Measurements from ENCODE around the gene DGKE. TPM values are rescaled to one million over a fixed set of nuclear protein-coding genes. Genes with fewer than 3 reads are reported as not detected.

The DGKE gene
- total and polyA plus RNA-seq, 2 of the 8 experiments (the other 6 are each of a cell fraction or from before 2014, with no cell fraction given): 1.7 to 7.4 TPM

DNA sequence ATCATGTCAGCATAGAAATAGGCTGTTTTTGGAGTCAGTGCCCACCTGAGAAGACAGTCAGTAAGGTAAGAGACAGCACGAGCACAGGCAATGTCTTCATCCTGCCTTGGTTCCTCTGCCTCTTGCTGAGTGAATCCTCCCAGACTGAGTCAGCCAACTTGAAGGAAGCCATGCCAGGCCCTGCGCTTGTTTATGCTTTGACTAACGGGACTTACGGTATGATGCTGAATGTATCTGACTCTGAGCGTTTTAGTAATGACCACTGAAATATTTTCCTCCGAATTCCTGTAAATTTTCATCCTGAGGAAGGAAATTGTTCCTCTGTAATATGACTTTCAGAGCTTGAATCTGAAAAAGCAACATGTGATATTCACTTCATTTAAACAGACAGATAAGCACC lies 18.2 kb upstream of the DGKE start:
- no peaks in the 10 kb centered on the region for H3K36me3 ChIP-seq (ENCODE audit: control insufficient read depth in 2 of 4, insufficient read depth in 4 of 4, low read length in 3 of 4)
- no peak overlapping the region for H3K56ac ChIP-seq (replicated peaks; ENCODE audit: insufficient read length, low read depth, low read length)
- no peak overlapping the region for H3K14ac ChIP-seq (ENCODE audit: insufficient read length)
- TF ChIP-seq RXRA (IDR thresholded peaks at IDR 0.05; ENCODE audit: insufficient read depth, low read depth, low read length): no peak
- no peak for TF ChIP-seq CREB1 (IDR thresholded peaks at IDR 0.05)
- TF ChIP-seq NANOG (IDR thresholded peaks at IDR 0.05; ENCODE audit: insufficient read depth, low read depth, low read length, poor library complexity, severe bottlenecking): no peak
- no peak for TF ChIP-seq KDM5A (IDR thresholded peaks at IDR 0.05; ENCODE audit: low read length)
- no peak for TF ChIP-seq SP4 (IDR thresholded peaks at IDR 0.05; ENCODE audit: low read length)
- TF ChIP-seq HDAC6 (IDR thresholded peaks at IDR 0.05; ENCODE audit: low read depth, low read length): no peak
- no peak for TF ChIP-seq POLR2AphosphoS5 (IDR thresholded peaks at IDR 0.05; ENCODE audit: low read depth, low read length)
- no peak for TF ChIP-seq ZNF274 (IDR thresholded peaks at IDR 0.05; ENCODE audit: borderline replicate concordance, extremely low read depth, low read length)
- H3K27ac ChIP-seq (ENCODE audit: low read depth, low read length): no peak overlapping the region
- no peak overlapping the region for H4K5ac ChIP-seq (ENCODE audit: insufficient read length, low read depth, low read length)
- no peak overlapping the region for H2BK120ac ChIP-seq (replicated peaks; ENCODE audit: low read depth, low read length)
- DNase-seq (ENCODE audit: low read depth in 1 of 2, low spot score in 2 of 2) (no peak), FAIRE-seq (no peak)
- H3K9ac ChIP-seq (replicated peaks in 1 of 4; ENCODE audit: extremely low read depth in 1 of 4, low read depth in 3 of 4, low read length in 3 of 4): no peak overlapping the region
- H3K23me2 ChIP-seq (ENCODE audit: low read depth, low read length): no peaks in the 10 kb centered on the region
- H4K20me1 ChIP-seq (replicated peaks in 1 of 2; ENCODE audit: control insufficient read depth in 1 of 2, insufficient read depth in 2 of 2, low read length in 2 of 2): no peaks in the 10 kb centered on the region
- H3K18ac ChIP-seq (ENCODE audit: extremely low read depth, low read length): no peak overlapping the region
- H2BK15ac ChIP-seq (ENCODE audit: low read length): no peak overlapping the region
- no peak overlapping the region for H3K23ac ChIP-seq (ENCODE audit: insufficient read length)
- no peak overlapping the region for H2BK12ac ChIP-seq (ENCODE audit: low read depth, low read length)
- no peaks in the 10 kb centered on the region for H3K4me1 ChIP-seq (replicated peaks in 1 of 4; ENCODE audit: control insufficient read depth in 3 of 4, insufficient read depth in 4 of 4, low read length in 3 of 4)
- no peaks in the 10 kb centered on the region for H3K79me1 ChIP-seq (ENCODE audit: low read depth, low read length)
- H2AK5ac ChIP-seq (ENCODE audit: low read depth, low read length): no peak overlapping the region
- H2BK20ac ChIP-seq (ENCODE audit: low read length): no peak overlapping the region
- H3K79me2 ChIP-seq (ENCODE audit: control insufficient read depth in 1 of 2, insufficient read depth in 2 of 2, low read length in 2 of 2): no peaks in the 10 kb centered on the region
- H2BK5ac ChIP-seq (ENCODE audit: low read depth, low read length): no peak overlapping the region
- H3K4me2 ChIP-seq (ENCODE audit: insufficient read depth in 1 of 2, low read depth in 2 of 2, low read length in 2 of 2): no peak overlapping the region
- H3K4ac ChIP-seq (replicated peaks; ENCODE audit: insufficient read length, low read depth, low read length): no peak overlapping the region
- H4K8ac ChIP-seq (ENCODE audit: extremely low read depth, insufficient read depth, low read length): no peak overlapping the region
- no peak overlapping the region for H2AFZ ChIP-seq (ENCODE audit: low read length)
- H3K9me3 ChIP-seq (ENCODE audit: insufficient read depth in 2 of 2, low read depth in 1 of 2, low read length in 1 of 2): no peaks in the 10 kb centered on the region
- no peaks in the 10 kb centered on the region for H3K27me3 ChIP-seq (replicated peaks in 1 of 4; ENCODE audit: control insufficient read depth in 3 of 4, extremely low read depth in 1 of 4, insufficient read depth in 3 of 4, low read length in 3 of 4)
- H3K4me3 ChIP-seq (ENCODE audit: extremely low read depth in 1 of 4, insufficient read depth in 2 of 4, low read depth in 3 of 4, low read length in 4 of 4): no peak overlapping the region
- H4K91ac ChIP-seq (replicated peaks; ENCODE audit: insufficient read length, low read length): no peak overlapping the region
- WGBS, 2 experiments (ENCODE audit: extremely low coverage in 1 of 2, insufficient coverage in 1 of 2, insufficient read length in 1 of 2, insufficient replicate concordance in 2 of 2, low coverage in 1 of 2, low lambda C conversion rate in 2 of 2, missing lambda C conversion rate in 1 of 2): 90% methylated on average over 6 of the region's 6 CpGs; no CpG with 5 or more reads in 1 of the 2 experiments
- CTCF ChIA-PET (ENCODE audit: partially characterized antibody): interaction anchor here (1.0 to 1.1 kb wide), 2 partner anchors 15 to 24 kb away, joined by 3 to 4 read pairs; no protein-coding TSS in a partner anchor
- POLR2A ChIA-PET (ENCODE audit: partially characterized antibody): no interaction called here
